Activated CD8-positive, alpha-beta T cell treated with anti-CD3 and anti-CD28 coated beads for 36 hours (primary cell): ENCODE results near the gene PLXND1. TPM values are rescaled to one million over a fixed set of nuclear protein-coding genes. Genes with fewer than 3 reads are reported as not detected.
"Not testable (repeated sequence)": the region's sequence is repeated elsewhere in the genome, so short reads cannot be mapped to it uniquely, and the experiment has no call there.

Experiments
- ATAC-seq: fragments of 200-7000 bp; cut with Tn5 transposase; one replicate; pipeline ENCODE4 v1.10.0; 2021; ENCODE audit warnings: mild to moderate bottlenecking, moderate library complexity
- CTCF ChIA-PET: fragments of 350-600 bp; sonication (Branson Sonifier 250); formaldehyde crosslinking; loops from one replicate; lab custom pipeline; 2021; ENCODE audit warnings: antibody characterized with exemption; lab: Charles Lee
- POLR2A ChIA-PET: fragments of 350-600 bp; sonication (Branson Sonifier 250); formaldehyde crosslinking; loops from one replicate; lab custom pipeline; 2021; ENCODE audit warnings: antibody characterized with exemption; lab: Charles Lee
- DNase-seq: peaks from one replicate; pipeline ENCODE4 v3.0.0-alpha.2; 2020
- H3K27ac Mint-ChIP-seq: one replicate; pipeline ENCODE4 v1.8.0; 2021; ENCODE audit warnings: mild to moderate bottlenecking, mixed read lengths
- H3K27me3 Mint-ChIP-seq: one replicate; pipeline ENCODE4 v1.8.0; 2021; ENCODE audit warnings: mixed read lengths
- H3K36me3 Mint-ChIP-seq: one replicate; pipeline ENCODE4 v1.8.0; 2021; ENCODE audit warnings: low read depth, mixed read lengths
- H3K4me1 Mint-ChIP-seq: one replicate; pipeline ENCODE4 v1.8.0; 2021; ENCODE audit warnings: low read depth, mixed read lengths
- H3K4me3 Mint-ChIP-seq: one replicate; pipeline ENCODE4 v1.8.0; 2021; ENCODE audit warnings: mild to moderate bottlenecking, moderate library complexity, mixed read lengths
- H3K9me3 Mint-ChIP-seq: one replicate; pipeline ENCODE4 v1.8.0; 2021; ENCODE audit warnings: mixed read lengths
- intact Hi-C: fragments of 100-400 bp; cut with micrococcal nuclease; formaldehyde crosslinking; loops from one replicate; pipeline ENCODE4 v1.10.0; 2022
- total RNA-seq, 2 experiments: library from RNA; stranded (reverse); gene quantifications; one replicate each; pipeline ENCODE4 v1.2.3, GENCODE V29; 2021
- TF ChIP-seq, protein P1 (sequence below): fragments of 200-600 bp; IDR thresholded peaks from one replicate; pipeline ENCODE4 v1.8.0; 2022; ENCODE audit warnings: antibody characterized with exemption, mild to moderate bottlenecking

The PLXND1 gene
- total RNA-seq, 2 experiments from 2014 or later: 10.7 to 12.5 TPM

DNA sequence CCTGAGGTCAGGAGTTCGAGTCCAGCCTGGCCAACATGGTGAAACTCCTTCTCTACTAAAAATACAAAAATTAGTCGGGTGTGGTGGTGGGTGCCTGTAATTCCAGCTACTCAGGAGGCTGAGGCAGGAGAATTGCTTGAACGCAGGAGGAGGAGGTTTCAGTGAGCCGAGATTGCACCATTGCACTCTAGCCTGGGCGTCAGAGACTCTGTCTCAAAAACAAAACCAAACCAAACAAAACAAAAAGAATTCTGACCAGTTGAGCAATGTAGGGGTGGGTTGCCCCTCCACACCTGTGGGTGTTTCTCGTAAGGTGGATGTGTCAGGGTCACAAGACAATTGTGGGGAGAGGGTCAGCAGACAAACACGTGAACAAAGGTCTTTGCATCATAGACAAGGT is 34.5 kb upstream of the PLXND1 start:
- ATAC-seq, H3K4me3 Mint-ChIP-seq, H3K27me3 Mint-ChIP-seq, CTCF ChIA-PET, DNase-seq, H3K36me3 Mint-ChIP-seq, POLR2A ChIA-PET, H3K9me3 Mint-ChIP-seq, H3K4me1 Mint-ChIP-seq, H3K27ac Mint-ChIP-seq, intact Hi-C loops: not testable (repeated sequence)

DNA sequence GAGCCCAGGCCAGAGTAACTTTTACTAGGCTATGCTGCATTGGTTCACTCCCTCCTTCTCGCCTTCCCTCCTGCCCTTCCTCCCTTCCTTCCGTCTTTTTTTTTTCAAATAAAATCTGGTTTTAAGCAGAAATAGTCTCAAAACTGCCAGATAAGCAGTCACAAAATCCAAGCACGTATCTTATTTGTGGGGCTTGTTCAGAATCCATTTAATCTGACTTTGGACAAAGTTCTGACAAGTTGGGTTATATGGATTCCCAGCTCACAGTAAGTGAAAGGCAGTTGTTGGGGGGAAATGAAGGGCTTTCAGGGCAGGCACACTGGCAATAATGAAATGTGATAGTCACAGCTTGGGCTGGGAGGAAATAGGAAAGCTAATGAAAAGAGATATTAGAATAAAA is 32.0 kb upstream of the PLXND1 start:
- Mint-ChIP-seq H3K4me1 (no peaks in the 10 kb centered on the region), H3K36me3 (no peaks in the 10 kb centered on the region), H3K27me3 (no peaks in the 10 kb centered on the region), H3K27ac (no peak overlapping the region), H3K4me3 (no peak overlapping the region), H3K9me3 (no peaks in the 10 kb centered on the region)
- no peak for DNase-seq
- intact Hi-C loops: no loop called here
- no peak for ATAC-seq
- POLR2A ChIA-PET: no interaction called here
- TF ChIP-seq, protein P1, sequence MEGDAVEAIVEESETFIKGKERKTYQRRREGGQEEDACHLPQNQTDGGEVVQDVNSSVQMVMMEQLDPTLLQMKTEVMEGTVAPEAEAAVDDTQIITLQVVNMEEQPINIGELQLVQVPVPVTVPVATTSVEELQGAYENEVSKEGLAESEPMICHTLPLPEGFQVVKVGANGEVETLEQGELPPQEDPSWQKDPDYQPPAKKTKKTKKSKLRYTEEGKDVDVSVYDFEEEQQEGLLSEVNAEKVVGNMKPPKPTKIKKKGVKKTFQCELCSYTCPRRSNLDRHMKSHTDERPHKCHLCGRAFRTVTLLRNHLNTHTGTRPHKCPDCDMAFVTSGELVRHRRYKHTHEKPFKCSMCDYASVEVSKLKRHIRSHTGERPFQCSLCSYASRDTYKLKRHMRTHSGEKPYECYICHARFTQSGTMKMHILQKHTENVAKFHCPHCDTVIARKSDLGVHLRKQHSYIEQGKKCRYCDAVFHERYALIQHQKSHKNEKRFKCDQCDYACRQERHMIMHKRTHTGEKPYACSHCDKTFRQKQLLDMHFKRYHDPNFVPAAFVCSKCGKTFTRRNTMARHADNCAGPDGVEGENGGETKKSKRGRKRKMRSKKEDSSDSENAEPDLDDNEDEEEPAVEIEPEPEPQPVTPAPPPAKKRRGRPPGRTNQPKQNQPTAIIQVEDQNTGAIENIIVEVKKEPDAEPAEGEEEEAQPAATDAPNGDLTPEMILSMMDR: no peak
- CTCF ChIA-PET: interaction anchor here (1.7 kb wide), 1 partner anchor 10 kb away, joined by 4 read pairs; no protein-coding TSS in a partner anchor

DNA sequence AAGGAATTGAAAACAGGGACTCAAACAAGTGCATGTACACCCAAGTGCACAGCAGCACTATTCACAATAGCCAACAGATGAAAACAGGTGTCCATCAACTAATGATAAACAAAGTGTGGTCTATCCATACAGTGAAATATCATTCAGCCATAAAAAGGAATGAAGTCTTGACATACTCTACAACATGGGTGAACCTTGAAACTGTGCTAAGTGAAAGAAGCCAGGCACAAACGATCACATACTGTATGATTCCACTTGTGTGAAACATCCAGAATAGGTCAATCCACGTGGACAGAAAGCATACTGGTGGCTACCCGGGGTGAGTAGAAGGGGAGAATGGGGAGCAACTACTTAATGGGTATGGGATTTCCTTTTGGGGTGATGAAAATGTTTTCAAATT is 29.6 kb upstream of the PLXND1 start:
- TF ChIP-seq, protein P1: no peak
- H3K27me3 Mint-ChIP-seq: no peaks in the 10 kb centered on the region

DNA sequence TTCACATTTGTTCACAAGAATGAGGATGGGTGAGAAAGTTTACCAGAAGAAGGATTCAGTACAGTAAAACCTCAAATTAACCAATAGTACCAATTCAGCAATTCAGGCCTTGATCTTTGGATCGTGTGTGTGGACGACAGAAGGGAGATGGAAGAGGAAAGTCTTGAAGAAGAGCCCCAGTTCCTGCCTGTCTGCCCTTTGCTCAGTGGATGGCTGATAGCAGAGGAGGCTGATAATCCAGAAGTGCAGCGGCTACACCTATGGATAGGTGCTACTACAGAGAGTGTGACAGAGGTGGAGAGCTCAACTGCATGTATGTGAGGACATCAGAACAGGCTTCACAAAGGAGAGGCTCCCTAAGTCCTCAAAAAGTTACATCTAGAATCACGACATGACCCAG is 29.2 kb upstream of the PLXND1 start:
- DNase-seq (no peak), ATAC-seq (no peak)
- Mint-ChIP-seq H3K27me3 (no peaks in the 10 kb centered on the region), H3K4me3 (no peak overlapping the region), H3K4me1 (no peaks in the 10 kb centered on the region), H3K9me3 (no peaks in the 10 kb centered on the region), H3K36me3 (no peaks in the 10 kb centered on the region), H3K27ac (no peak overlapping the region)
- ChIA-PET CTCF (no interaction called here), POLR2A (no interaction called here)
- intact Hi-C loops: no loop called here
- TF ChIP-seq, protein P1: no peak

More for the DNA sequence above, 29.6 kb upstream of the PLXND1 start:
- H3K4me3 Mint-ChIP-seq: no peak overlapping the region
- DNase-seq (no peak), ATAC-seq (no peak)
- H3K36me3 Mint-ChIP-seq: no peaks in the 10 kb centered on the region
- ChIA-PET CTCF (no interaction called here), POLR2A (no interaction called here)
- intact Hi-C loops: no loop called here
- H3K27ac Mint-ChIP-seq: no peak overlapping the region
- H3K4me1 Mint-ChIP-seq: no peaks in the 10 kb centered on the region
- no peaks in the 10 kb centered on the region for H3K9me3 Mint-ChIP-seq

DNA sequence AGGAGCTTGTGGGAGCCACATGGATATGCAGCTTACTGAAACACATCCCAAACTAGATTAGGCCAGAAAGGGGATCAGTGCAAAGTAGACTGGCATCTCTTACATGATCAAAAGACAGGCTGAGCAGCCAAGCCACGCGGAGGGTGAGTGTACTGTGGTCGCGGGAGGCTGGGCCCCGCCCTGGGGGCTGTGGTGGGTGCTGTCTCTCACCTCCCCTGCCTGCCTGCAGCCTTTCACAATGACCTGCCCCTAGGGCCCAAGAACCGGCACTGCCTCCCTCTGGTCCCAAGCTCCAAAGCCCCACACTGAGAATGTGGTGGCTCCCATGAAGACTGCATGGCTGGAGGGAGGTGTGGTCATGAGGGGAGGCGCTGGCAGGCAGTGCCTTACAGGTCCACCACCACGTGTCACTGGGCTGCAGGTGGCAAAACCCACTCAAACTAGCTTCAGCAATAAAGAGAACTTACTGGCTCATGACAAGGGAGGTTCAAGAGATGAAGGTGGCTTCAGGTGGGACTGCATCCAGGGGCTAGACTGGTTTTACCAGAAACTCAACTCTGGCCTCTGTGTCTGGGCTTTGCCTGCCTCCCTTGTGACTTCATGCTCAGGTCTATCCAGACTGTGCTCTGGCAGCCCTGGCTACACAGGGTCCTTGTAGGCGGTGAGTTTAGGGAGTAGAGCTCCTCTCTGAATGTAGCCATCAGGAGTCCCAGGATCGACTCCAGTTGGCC is 27.4 kb upstream of the PLXND1 start:
- Mint-ChIP-seq H3K4me1 (no peaks in the 10 kb centered on the region), H3K27ac (no peak overlapping the region), H3K9me3 (no peaks in the 10 kb centered on the region), H3K4me3 (no peak overlapping the region), H3K27me3 (no peaks in the 10 kb centered on the region), H3K36me3 (no peaks in the 10 kb centered on the region)
- ATAC-seq (no peak), DNase-seq (no peak)
- TF ChIP-seq, protein P1: no peak
- POLR2A ChIA-PET: no interaction called here
- intact Hi-C loops: no loop called here
- CTCF ChIA-PET: interaction anchor here (1.0 to 2.4 kb wide), 2 partner anchors 191 to 300 kb away, joined by 3 to 8 read pairs; no protein-coding TSS in a partner anchor
